ENCODE measurements around the gene AQP12A. TPM values are rescaled to one million over a fixed set of nuclear protein-coding genes. Genes with fewer than 3 reads are reported as not detected.

The AQP12A gene
- total RNA-seq, 1 donor from 2014 or later: not detected

- H3K4me1 Mint-ChIP-seq (ENCODE audit: low read depth, unreplicated experiment): peaks cover 7% of the 10 kb centered on the region
- DNase-seq: peak; percentile 19
- peaks cover 18% of the 10 kb centered on the region for H3K9me3 Mint-ChIP-seq (ENCODE audit: unreplicated experiment)
- peaks cover 12% of the 10 kb centered on the region for H3K27me3 Mint-ChIP-seq (ENCODE audit: unreplicated experiment)
- H3K36me3 Mint-ChIP-seq (ENCODE audit: unreplicated experiment): no peaks in the 10 kb centered on the region
- no peak for TF ChIP-seq CTCF (IDR thresholded peaks at IDR 0.05; ENCODE audit: partially characterized antibody, unreplicated experiment)
- H3K27ac Mint-ChIP-seq (ENCODE audit: unreplicated experiment): no peak overlapping the region
- H3K4me3 Mint-ChIP-seq (ENCODE audit: unreplicated experiment): no peak overlapping the region
These were observed 19.6 kb downstream of the AQP12A start for GRCh38 chr2:240711296-240711695.

GRCh38 chr2:240711701-240712100 is 20.0 kb downstream of the AQP12A start:
- DNase-seq: peak; percentile 23
- Mint-ChIP-seq H3K27ac (ENCODE audit: unreplicated experiment) (no peak overlapping the region), H3K36me3 (ENCODE audit: unreplicated experiment) (no peaks in the 10 kb centered on the region), H3K27me3 (ENCODE audit: unreplicated experiment) (peaks cover 12% of the 10 kb centered on the region), H3K4me1 (ENCODE audit: low read depth, unreplicated experiment) (peaks cover 8% of the 10 kb centered on the region), H3K9me3 (ENCODE audit: unreplicated experiment) (peaks cover 20% of the 10 kb centered on the region), H3K4me3 (ENCODE audit: unreplicated experiment) (no peak overlapping the region)
- TF ChIP-seq CTCF (IDR thresholded peaks at IDR 0.05; ENCODE audit: partially characterized antibody, unreplicated experiment): no peak

GRCh38 chr2:240712121-240712520 is 20.5 kb downstream of the AQP12A start:
- H3K27ac Mint-ChIP-seq (ENCODE audit: unreplicated experiment): no peak overlapping the region
- H3K36me3 Mint-ChIP-seq (ENCODE audit: unreplicated experiment): no peaks in the 10 kb centered on the region
- TF ChIP-seq CTCF (IDR thresholded peaks at IDR 0.05; ENCODE audit: partially characterized antibody, unreplicated experiment): no peak
- H3K4me3 Mint-ChIP-seq (ENCODE audit: unreplicated experiment): no peak overlapping the region
- H3K9me3 Mint-ChIP-seq (ENCODE audit: unreplicated experiment): peaks cover 23% of the 10 kb centered on the region
- DNase-seq: no peak
- peaks cover 8% of the 10 kb centered on the region for H3K4me1 Mint-ChIP-seq (ENCODE audit: low read depth, unreplicated experiment)
- H3K27me3 Mint-ChIP-seq (ENCODE audit: unreplicated experiment): peaks cover 12% of the 10 kb centered on the region

GRCh38 chr2:240713071-240713927 is 21.6 kb downstream of the AQP12A start:
- Mint-ChIP-seq H3K4me1 (ENCODE audit: low read depth, unreplicated experiment) (peaks cover 8% of the 10 kb centered on the region), H3K27ac (ENCODE audit: unreplicated experiment) (peak overlapping the region; percentile 71), H3K27me3 (ENCODE audit: unreplicated experiment) (peaks cover 12% of the 10 kb centered on the region), H3K9me3 (ENCODE audit: unreplicated experiment) (peaks cover 23% of the 10 kb centered on the region), H3K4me3 (ENCODE audit: unreplicated experiment) (no peak overlapping the region), H3K36me3 (ENCODE audit: unreplicated experiment) (no peaks in the 10 kb centered on the region)
- no peak for TF ChIP-seq CTCF (IDR thresholded peaks at IDR 0.05; ENCODE audit: partially characterized antibody, unreplicated experiment)
- peak; percentile 19 for DNase-seq

Data from glutamatergic neuron (in vitro differentiated cells).